ENCODE measurements around the gene AGFG2.

The AGFG2 gene

DNA sequence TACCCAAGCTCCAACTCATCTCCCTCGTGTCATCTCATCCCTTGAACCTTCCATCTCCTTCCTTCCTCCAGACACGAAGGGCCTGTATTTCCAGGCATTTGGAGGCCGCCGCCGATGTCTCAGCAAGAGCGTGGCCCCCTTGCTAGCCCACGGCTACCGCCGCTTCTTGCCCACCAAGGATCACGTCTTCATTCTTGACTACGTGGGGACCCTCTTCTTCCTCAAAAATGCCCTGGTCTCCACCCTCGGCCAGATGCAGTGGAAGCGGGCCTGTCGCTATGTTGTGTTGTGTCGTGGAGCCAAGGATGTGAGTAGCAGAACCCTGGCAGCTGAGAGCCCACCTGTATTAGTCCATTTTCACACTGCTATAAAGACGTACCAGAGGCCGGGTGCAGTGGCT is 52.6 kb downstream of the AGFG2 start (continued):
- TF ChIP-seq, protein P1, sequence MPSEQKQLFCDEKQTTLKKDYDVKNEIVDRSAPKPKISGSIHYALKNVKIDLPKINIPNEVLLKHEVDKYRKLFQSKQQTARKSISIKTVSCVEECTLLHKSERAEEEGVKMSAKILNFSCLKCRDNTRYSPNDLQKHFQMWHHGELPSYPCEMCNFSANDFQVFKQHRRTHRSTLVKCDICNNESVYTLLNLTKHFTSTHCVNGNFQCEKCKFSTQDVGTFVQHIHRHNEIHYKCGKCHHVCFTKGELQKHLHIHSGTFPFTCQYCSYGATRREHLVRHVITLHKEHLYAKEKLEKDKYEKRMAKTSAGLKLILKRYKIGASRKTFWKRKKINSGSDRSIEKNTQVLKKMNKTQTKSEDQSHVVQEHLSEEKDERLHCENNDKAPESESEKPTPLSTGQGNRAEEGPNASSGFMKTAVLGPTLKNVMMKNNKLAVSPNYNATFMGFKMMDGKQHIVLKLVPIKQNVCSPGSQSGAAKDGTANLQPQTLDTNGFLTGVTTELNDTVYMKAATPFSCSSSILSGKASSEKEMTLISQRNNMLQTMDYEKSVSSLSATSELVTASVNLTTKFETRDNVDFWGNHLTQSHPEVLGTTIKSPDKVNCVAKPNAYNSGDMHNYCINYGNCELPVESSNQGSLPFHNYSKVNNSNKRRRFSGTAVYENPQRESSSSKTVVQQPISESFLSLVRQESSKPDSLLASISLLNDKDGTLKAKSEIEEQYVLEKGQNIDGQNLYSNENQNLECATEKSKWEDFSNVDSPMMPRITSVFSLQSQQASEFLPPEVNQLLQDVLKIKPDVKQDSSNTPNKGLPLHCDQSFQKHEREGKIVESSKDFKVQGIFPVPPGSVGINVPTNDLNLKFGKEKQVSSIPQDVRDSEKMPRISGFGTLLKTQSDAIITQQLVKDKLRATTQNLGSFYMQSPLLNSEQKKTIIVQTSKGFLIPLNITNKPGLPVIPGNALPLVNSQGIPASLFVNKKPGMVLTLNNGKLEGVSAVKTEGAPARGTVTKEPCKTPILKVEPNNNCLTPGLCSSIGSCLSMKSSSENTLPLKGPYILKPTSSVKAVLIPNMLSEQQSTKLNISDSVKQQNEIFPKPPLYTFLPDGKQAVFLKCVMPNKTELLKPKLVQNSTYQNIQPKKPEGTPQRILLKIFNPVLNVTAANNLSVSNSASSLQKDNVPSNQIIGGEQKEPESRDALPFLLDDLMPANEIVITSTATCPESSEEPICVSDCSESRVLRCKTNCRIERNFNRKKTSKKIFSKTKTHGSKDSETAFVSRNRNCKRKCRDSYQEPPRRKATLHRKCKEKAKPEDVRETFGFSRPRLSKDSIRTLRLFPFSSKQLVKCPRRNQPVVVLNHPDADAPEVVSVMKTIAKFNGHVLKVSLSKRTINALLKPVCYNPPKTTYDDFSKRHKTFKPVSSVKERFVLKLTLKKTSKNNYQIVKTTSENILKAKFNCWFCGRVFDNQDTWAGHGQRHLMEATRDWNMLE (tag by site-specific recombination; conservative IDR thresholded peaks at IDR 0.05; ENCODE audit: low read depth) = no peak
- no peak for TF ChIP-seq ZNF777 (tag by site-specific recombination; IDR thresholded peaks at IDR 0.05; ENCODE audit: borderline replicate concordance)
- no peak for TF ChIP-seq ZNF561 (tag by site-specific recombination; IDR thresholded peaks at IDR 0.05; ENCODE audit: borderline replicate concordance)
- no peak for TF ChIP-seq ZNF792 (tag by site-specific recombination; IDR thresholded peaks at IDR 0.05)
- TF ChIP-seq ZNF560 (tag by site-specific recombination; IDR thresholded peaks at IDR 0.05; ENCODE audit: borderline replicate concordance) = no peak
- TF ChIP-seq ZNF16 (tag by site-specific recombination; IDR thresholded peaks at IDR 0.05; ENCODE audit: low read depth) = no peak
- no peak for TF ChIP-seq ZNF19 (tag by site-specific recombination; IDR thresholded peaks at IDR 0.05; ENCODE audit: low read depth)

DNA sequence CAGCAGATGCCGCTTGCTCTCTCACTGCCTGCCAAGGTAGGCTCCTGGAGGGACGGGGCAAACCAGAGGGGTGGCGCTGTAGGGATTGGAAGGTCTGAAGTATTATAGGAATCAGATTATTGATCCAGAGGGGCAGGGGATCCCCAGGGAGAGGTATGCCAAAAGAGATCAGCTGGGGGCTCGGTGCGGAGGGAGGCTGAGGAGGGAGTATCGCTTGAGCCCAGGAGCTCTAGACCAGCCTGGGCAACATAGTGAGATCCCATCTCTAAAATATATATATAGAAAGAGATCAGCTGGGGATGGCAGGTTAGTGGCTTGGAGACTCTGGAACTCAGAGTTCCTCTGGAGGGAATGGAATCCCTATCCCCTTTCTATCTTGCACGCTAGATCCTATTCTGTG is 56.2 kb downstream of the AGFG2 start:
- Histone ChIP-seq H3K4me3 (ENCODE audit: low read depth, low read length) (no peak overlapping the region), H3K4me1 (ENCODE audit: control insufficient read depth, insufficient read depth, low read length) (no peaks in the 10 kb centered on the region), H3K36me3 (ENCODE audit: control insufficient read depth in 2 of 2, insufficient read depth in 1 of 2, low read length in 2 of 2) (no peaks in the 10 kb centered on the region; a peak in 1 of 3 replicates), H3K27ac (ENCODE audit: extremely low read depth, low read depth, low read length) (no peak overlapping the region), H3K9me3 (ENCODE audit: control insufficient read depth, insufficient read depth, low read depth, low read length) (no peaks in the 10 kb centered on the region)
- CTCF ChIA-PET = interaction anchor here (0.6 kb wide), 2 partner anchors 130 to 340 kb away, joined by 3 to 4 read pairs; no protein-coding TSS in a partner anchor
- TF ChIP-seq ZNF121 (tag by site-specific recombination; IDR thresholded peaks at IDR 0.05) (peak; percentile 56; the same call in 1 of the 2 replicates), MZF1 (tag by site-specific recombination; IDR thresholded peaks at IDR 0.05; ENCODE audit: borderline replicate concordance) (no peak), KLF10 (tag by site-specific recombination; IDR thresholded peaks at IDR 0.05) (no peak), ZNF324 (tag by site-specific recombination; IDR thresholded peaks at IDR 0.05) (no peak), ZNF624 (tag by site-specific recombination; IDR thresholded peaks at IDR 0.05) (no peak)
- TF ChIP-seq, protein P2, sequence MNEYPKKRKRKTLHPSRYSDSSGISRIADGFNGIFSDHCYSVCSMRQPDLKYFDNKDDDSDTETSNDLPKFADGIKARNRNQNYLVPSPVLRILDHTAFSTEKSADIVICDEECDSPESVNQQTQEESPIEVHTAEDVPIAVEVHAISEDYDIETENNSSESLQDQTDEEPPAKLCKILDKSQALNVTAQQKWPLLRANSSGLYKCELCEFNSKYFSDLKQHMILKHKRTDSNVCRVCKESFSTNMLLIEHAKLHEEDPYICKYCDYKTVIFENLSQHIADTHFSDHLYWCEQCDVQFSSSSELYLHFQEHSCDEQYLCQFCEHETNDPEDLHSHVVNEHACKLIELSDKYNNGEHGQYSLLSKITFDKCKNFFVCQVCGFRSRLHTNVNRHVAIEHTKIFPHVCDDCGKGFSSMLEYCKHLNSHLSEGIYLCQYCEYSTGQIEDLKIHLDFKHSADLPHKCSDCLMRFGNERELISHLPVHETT (tag by site-specific recombination; IDR thresholded peaks at IDR 0.05) = no peak
- POLR2A ChIA-PET = interaction anchor here (6.4 kb wide), 1 partner anchor 10 kb away, joined by 41 read pairs; the partner anchor contains the start of genes FBXO24 and LRCH4

- Histone ChIP-seq H3K4me3 (ENCODE audit: low read depth, low read length) (no peak overlapping the region), H3K9me3 (ENCODE audit: control insufficient read depth, insufficient read depth, low read depth, low read length) (no peaks in the 10 kb centered on the region), H3K27ac (ENCODE audit: extremely low read depth, low read depth, low read length) (no peak overlapping the region), H3K36me3 (ENCODE audit: control insufficient read depth in 2 of 2, insufficient read depth in 1 of 2, low read length in 2 of 2) (no peaks in the 10 kb centered on the region; a peak in 1 of 3 replicates), H3K4me1 (ENCODE audit: control insufficient read depth, insufficient read depth, low read length) (peaks cover 12% of the 10 kb centered on the region)
- ChIA-PET POLR2A (interaction anchor here (6.4 kb wide), 1 partner anchor 13 kb away, joined by 41 read pairs; the partner anchor contains the start of genes FBXO24 and LRCH4), CTCF (interaction anchor here (0.6 to 1.7 kb wide), 2 partner anchors 10 to 144 kb away, joined by 3 to 5 read pairs; no protein-coding TSS in a partner anchor)
- TF ChIP-seq RBAK (tag by site-specific recombination; IDR thresholded peaks at IDR 0.05) = no peak
- TF ChIP-seq ZNF629 (tag by site-specific recombination; IDR thresholded peaks at IDR 0.05) = no peak
- TF ChIP-seq PRDM2 (tag by site-specific recombination; IDR thresholded peaks at IDR 0.05; ENCODE audit: borderline replicate concordance) = no peak
- no peak for TF ChIP-seq ZNF248 (tag by site-specific recombination; IDR thresholded peaks at IDR 0.05)
- no peak for TF ChIP-seq ZBTB48 (tag by site-specific recombination; IDR thresholded peaks at IDR 0.05)
- no peak for TF ChIP-seq ZNF350 (tag by site-specific recombination; IDR thresholded peaks at IDR 0.05)
- no peak for TF ChIP-seq ZFHX2 (tag by site-specific recombination; conservative IDR thresholded peaks at IDR 0.05)
- no peak for TF ChIP-seq ZNF175 (tag by site-specific recombination; IDR thresholded peaks at IDR 0.05)
- TF ChIP-seq ZNF660 (tag by site-specific recombination; IDR thresholded peaks at IDR 0.05) = no peak
- TF ChIP-seq ZNF266 (tag by site-specific recombination; IDR thresholded peaks at IDR 0.05; ENCODE audit: low read depth) = no peak
Measured at GRCh38 chr7:100598425-100598824, 59.4 kb downstream of the AGFG2 start.
